Calu3 (cell line): ENCODE results near the gene TM7SF2. TPM values are rescaled to one million over a fixed set of nuclear protein-coding genes. Genes with fewer than 3 reads are reported as not detected.

Source experiments
- BruUV-seq: library from RNA; stranded (reverse); fragments of 400-500 nt; replicated peaks from 2 replicates; lab custom pipeline; 2021; lab: Mats Ljungman, UMichigan
- CTCF ChIA-PET: fragments of 300-600 bp; sonication (Branson Sonifier 250); formaldehyde crosslinking; loops from one replicate; lab custom pipeline; 2022; ENCODE audit warnings: antibody characterized with exemption; lab: Charles Lee
- DNase-seq: peaks from one replicate; pipeline ENCODE4 v3.0.0; 2022
- H3K27ac Mint-ChIP-seq: one replicate; pipeline ENCODE4 v1.8.0; 2022; ENCODE audit warnings: mixed read lengths; ENCODE audit not compliant: unreplicated experiment
- H3K27me3 Mint-ChIP-seq: one replicate; pipeline ENCODE4 v1.8.0; 2022; ENCODE audit warnings: mixed read lengths; ENCODE audit not compliant: unreplicated experiment
- H3K36me3 Mint-ChIP-seq: one replicate; pipeline ENCODE4 v1.8.0; 2022; ENCODE audit warnings: mild to moderate bottlenecking, moderate library complexity, mixed read lengths; ENCODE audit not compliant: insufficient read depth, unreplicated experiment
- H3K4me1 Mint-ChIP-seq: one replicate; pipeline ENCODE4 v1.8.0; 2022; ENCODE audit warnings: mild to moderate bottlenecking, low read depth, mixed read lengths; ENCODE audit not compliant: unreplicated experiment
- H3K4me3 Mint-ChIP-seq: one replicate; pipeline ENCODE4 v1.8.0; 2022; ENCODE audit warnings: mild to moderate bottlenecking, low read depth, moderate library complexity, mixed read lengths; ENCODE audit not compliant: unreplicated experiment
- H3K9me3 Mint-ChIP-seq: one replicate; pipeline ENCODE4 v1.8.0; 2022; ENCODE audit warnings: low read depth, mixed read lengths; ENCODE audit not compliant: unreplicated experiment
- intact Hi-C: fragments of 100-400 bp; cut with micrococcal nuclease; formaldehyde crosslinking; loops from one replicate; pipeline ENCODE4 v1.10.0; 2022; ENCODE audit not compliant: unreplicated experiment
- microRNA-seq: library from miRNA; unstranded; fragments of <30 nt; microRNA quantifications from one replicate; pipeline ENCODE4 v1.2.0, GENCODE V29; 2022
- total RNA-seq: library from RNA; stranded (reverse); gene quantifications from 2 replicates; pipeline ENCODE4 v1.2.3, GENCODE V29; 2022
- TF ChIP-seq, protein P1 (sequence below): fragments of 200-600 bp; IDR thresholded peaks from one replicate; pipeline ENCODE4 v1.8.0; 2022; ENCODE audit warnings: antibody characterized with exemption; ENCODE audit not compliant: unreplicated experiment

Gene TM7SF2
- total RNA-seq, 1 experiment from 2014 or later, result 41.2 TPM

DNA sequence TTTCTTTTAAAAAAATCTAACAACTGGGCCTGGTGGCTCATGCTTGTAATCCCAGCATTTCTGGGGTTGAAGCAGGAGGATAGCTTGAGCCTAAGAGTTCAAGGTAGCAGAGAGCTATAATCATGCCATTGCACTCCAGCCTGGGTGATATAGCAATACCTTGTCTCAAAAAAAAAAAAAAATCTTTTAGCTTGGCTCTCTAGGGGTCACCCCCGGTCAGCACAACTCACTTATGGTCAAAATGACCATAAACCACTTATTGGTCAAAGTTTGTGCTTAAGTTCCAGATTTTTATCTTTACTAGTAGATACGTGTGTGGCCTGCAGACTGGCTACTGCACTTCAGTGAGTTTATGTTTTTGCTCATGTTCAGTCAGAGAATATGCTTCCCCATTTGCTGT is 52.0 kb downstream of the TM7SF2 start:
- Mint-ChIP-seq H3K4me3 (no peak overlapping the region), H3K27me3 (no peaks in the 10 kb centered on the region), H3K9me3 (no peaks in the 10 kb centered on the region), H3K4me1 (peaks cover 15% of the 10 kb centered on the region), H3K27ac (no peak overlapping the region), H3K36me3 (peaks cover 9% of the 10 kb centered on the region)
- intact Hi-C loops, result no loop called here
- BruUV-seq, result no TSS peak
- CTCF ChIA-PET, result interaction anchor here (0.7 kb wide), 1 partner anchor 15 kb away, joined by 5 read pairs; no protein-coding TSS in a partner anchor
- TF ChIP-seq, protein P1, sequence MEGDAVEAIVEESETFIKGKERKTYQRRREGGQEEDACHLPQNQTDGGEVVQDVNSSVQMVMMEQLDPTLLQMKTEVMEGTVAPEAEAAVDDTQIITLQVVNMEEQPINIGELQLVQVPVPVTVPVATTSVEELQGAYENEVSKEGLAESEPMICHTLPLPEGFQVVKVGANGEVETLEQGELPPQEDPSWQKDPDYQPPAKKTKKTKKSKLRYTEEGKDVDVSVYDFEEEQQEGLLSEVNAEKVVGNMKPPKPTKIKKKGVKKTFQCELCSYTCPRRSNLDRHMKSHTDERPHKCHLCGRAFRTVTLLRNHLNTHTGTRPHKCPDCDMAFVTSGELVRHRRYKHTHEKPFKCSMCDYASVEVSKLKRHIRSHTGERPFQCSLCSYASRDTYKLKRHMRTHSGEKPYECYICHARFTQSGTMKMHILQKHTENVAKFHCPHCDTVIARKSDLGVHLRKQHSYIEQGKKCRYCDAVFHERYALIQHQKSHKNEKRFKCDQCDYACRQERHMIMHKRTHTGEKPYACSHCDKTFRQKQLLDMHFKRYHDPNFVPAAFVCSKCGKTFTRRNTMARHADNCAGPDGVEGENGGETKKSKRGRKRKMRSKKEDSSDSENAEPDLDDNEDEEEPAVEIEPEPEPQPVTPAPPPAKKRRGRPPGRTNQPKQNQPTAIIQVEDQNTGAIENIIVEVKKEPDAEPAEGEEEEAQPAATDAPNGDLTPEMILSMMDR, result no peak
- no peak for DNase-seq

Small RNA genes lying within 50 kb of the gene (microRNA-seq; reads per million reads assigned to microRNA genes)
- 2.1 reads per million for gene MIR6751

Other genes with a start within 250 kb of the TM7SF2 start
- 92.8 and 101 TPM in 2 replicates for gene EHD1, start 233.3 kb upstream of the TM7SF2 start, total RNA-seq
- gene ATG2A, start 194.7 kb upstream of the TM7SF2 start, total RNA-seq, result 29.6 and 35.8 TPM in 2 replicates
- 9.9 and 12.2 TPM in 2 replicates for gene PPP2R5B, start 187.2 kb upstream of the TM7SF2 start, total RNA-seq
- not detected in 2 replicates for gene GPHA2, start 176.0 kb upstream of the TM7SF2 start, total RNA-seq
- gene MAJIN, start 139.8 kb upstream of the TM7SF2 start, total RNA-seq, result 0.56 TPM in 1 of 2 replicates, not detected in the other
- 4.5 and 11.3 TPM in 2 replicates for gene BATF2, start 114.9 kb upstream of the TM7SF2 start, total RNA-seq
- 62.6 and 63.7 TPM in 2 replicates for gene ARL2, start 97.7 kb upstream of the TM7SF2 start, total RNA-seq
- 22.1 and 25.7 TPM in 2 replicates for gene SNX15, start 84.4 kb upstream of the TM7SF2 start, total RNA-seq
- 12.9 and 17.6 TPM in 2 replicates for gene SAC3D1, start 70.7 kb upstream of the TM7SF2 start, total RNA-seq
- not detected in 2 replicates for gene NAALADL1, start 53.3 kb upstream of the TM7SF2 start, total RNA-seq
- 53.4 and 55.4 TPM in 2 replicates for gene CDCA5, start 27.8 kb upstream of the TM7SF2 start, total RNA-seq
- 47.6 and 48.0 TPM in 2 replicates for gene ZFPL1, start 27.6 kb upstream of the TM7SF2 start, total RNA-seq
- 64.4 and 78.1 TPM in 2 replicates for gene VPS51, start 15.7 kb upstream of the TM7SF2 start, total RNA-seq
- gene ZNHIT2, start 5.8 kb downstream of the TM7SF2 start, total RNA-seq, result 13.2 and 17.2 TPM in 2 replicates
- gene FAU, start 10.3 kb downstream of the TM7SF2 start, total RNA-seq, result 650 and 668 TPM in 2 replicates
- 84.1 and 97.9 TPM in 2 replicates for gene MRPL49, start 10.4 kb downstream of the TM7SF2 start, total RNA-seq
- 68.5 and 76.7 TPM in 2 replicates for gene SYVN1, start 22.6 kb downstream of the TM7SF2 start, total RNA-seq
- not detected in 2 replicates for gene SPDYC, start 58.4 kb downstream of the TM7SF2 start, total RNA-seq
- gene CAPN1, start 70.1 kb downstream of the TM7SF2 start, total RNA-seq, result 288 and 314 TPM in 2 replicates
- 34.4 and 40.4 TPM in 2 replicates for gene POLA2, start 150.1 kb downstream of the TM7SF2 start, total RNA-seq
- gene CDC42EP2, start 203.0 kb downstream of the TM7SF2 start, total RNA-seq, result 35.6 and 43.2 TPM in 2 replicates
- 57.5 and 61.1 TPM in 2 replicates for gene DPF2, start 222.0 kb downstream of the TM7SF2 start, total RNA-seq
- gene TIGD3, start 242.9 kb downstream of the TM7SF2 start, total RNA-seq, result 0.73 and 1.5 TPM in 2 replicates